ENCODE measurements around the gene C20orf173.
A peak's percentile ranks its signal among the peaks of the same experiment; 100 is the strongest.

Gene C20orf173

GRCh38 chr20:35541783-35542662, 12.6 kb upstream of the C20orf173 start, which contains the start of gene ERGIC3:
ERGIC3 (plus strand) TSS chr20:35542078; CDS start chr20:35542098, 20 bp downstream.
- Histone ChIP-seq H3F3A (ENCODE audit: insufficient read depth) (peaks cover 14% of the 10 kb centered on the region; the same call in 1 of the 2 replicates), H3K27ac (ENCODE audit: low read depth, low read length) (peak within 1 kb of the TSS; percentile 47), H3K79me2 (ENCODE audit: insufficient read depth, low read length) (no peaks in the 10 kb centered on the region), H3K27me3 (ENCODE audit: low read length) (no peaks in the 10 kb centered on the region), H3K9me2 (replicated peaks; ENCODE audit: insufficient read depth, low read length) (no peaks in the 10 kb centered on the region), H4K20me1 (ENCODE audit: low read depth, low read length) (no peaks in the 10 kb centered on the region), H2AFZ (ENCODE audit: low read depth, low read length, severe bottlenecking) (peak within 1 kb of the TSS; percentile 76), H3K9ac (ENCODE audit: low read length) (peak within 1 kb of the TSS; percentile 76), H3K36me3 (ENCODE audit: low read length) (no peaks in the 10 kb centered on the region), H3K9me3 (ENCODE audit: insufficient read depth, low read length) (no peaks in the 10 kb centered on the region), H3K4me3 (ENCODE audit: insufficient read depth, low read length, poor library complexity, severe bottlenecking) (peak within 1 kb of the TSS; percentile 82), H3K4me2 (ENCODE audit: low read depth, low read length, poor library complexity, severe bottlenecking) (peak within 1 kb of the TSS; percentile 87)
- TF ChIP-seq CTCF (IDR thresholded peaks at IDR 0.05; ENCODE audit: insufficient read depth, low read length, poor library complexity, severe bottlenecking) (no peak), EZH2phosphoT487 (conservative IDR thresholded peaks at IDR 0.05; ENCODE audit: low read length) (no peak)

- Histone ChIP-seq H3F3A (ENCODE audit: insufficient read depth) (peaks cover 14% of the 10 kb centered on the region; the same call in 1 of the 2 replicates), H3K4me2 (ENCODE audit: low read depth, low read length, poor library complexity, severe bottlenecking) (peak overlapping the region; percentile 87), H2AFZ (ENCODE audit: low read depth, low read length, severe bottlenecking) (peak overlapping the region; percentile 76), H4K20me1 (ENCODE audit: low read depth, low read length) (no peaks in the 10 kb centered on the region), H3K27ac (ENCODE audit: low read depth, low read length) (no peak overlapping the region; the same call in 1 of the 2 replicates), H3K9me3 (ENCODE audit: insufficient read depth, low read length) (no peaks in the 10 kb centered on the region), H3K9me2 (replicated peaks; ENCODE audit: insufficient read depth, low read length) (no peaks in the 10 kb centered on the region), H3K9ac (ENCODE audit: low read length) (peak overlapping the region; percentile 76), H3K36me3 (ENCODE audit: low read length) (no peaks in the 10 kb centered on the region), H3K79me2 (ENCODE audit: insufficient read depth, low read length) (no peaks in the 10 kb centered on the region), H3K4me3 (ENCODE audit: insufficient read depth, low read length, poor library complexity, severe bottlenecking) (peak overlapping the region; percentile 82), H3K27me3 (ENCODE audit: low read length) (no peaks in the 10 kb centered on the region)
- TF ChIP-seq EZH2phosphoT487 (conservative IDR thresholded peaks at IDR 0.05; ENCODE audit: low read length) (no peak), CTCF (IDR thresholded peaks at IDR 0.05; ENCODE audit: insufficient read depth, low read length, poor library complexity, severe bottlenecking) (no peak)
Measured at GRCh38 chr20:35541118-35541782, 11.8 kb upstream of the C20orf173 start.

- Histone ChIP-seq H3K27me3 (ENCODE audit: low read length) (no peaks in the 10 kb centered on the region), H3K36me3 (ENCODE audit: low read length) (no peaks in the 10 kb centered on the region), H3K27ac (ENCODE audit: low read depth, low read length) (peak overlapping the region; percentile 67), H4K20me1 (ENCODE audit: low read depth, low read length) (no peaks in the 10 kb centered on the region), H3F3A (ENCODE audit: insufficient read depth) (peaks cover 14% of the 10 kb centered on the region; the same call in 1 of the 2 replicates), H3K9ac (ENCODE audit: low read length) (peak overlapping the region; percentile 56), H2AFZ (ENCODE audit: low read depth, low read length, severe bottlenecking) (peak overlapping the region; percentile 66), H3K79me2 (ENCODE audit: insufficient read depth, low read length) (no peaks in the 10 kb centered on the region), H3K4me2 (ENCODE audit: low read depth, low read length, poor library complexity, severe bottlenecking) (peak overlapping the region; percentile 87), H3K9me2 (replicated peaks; ENCODE audit: insufficient read depth, low read length) (no peaks in the 10 kb centered on the region), H3K4me3 (ENCODE audit: insufficient read depth, low read length, poor library complexity, severe bottlenecking) (peak overlapping the region; percentile 64), H3K9me3 (ENCODE audit: insufficient read depth, low read length) (no peaks in the 10 kb centered on the region)
- TF ChIP-seq EZH2phosphoT487 (conservative IDR thresholded peaks at IDR 0.05; ENCODE audit: low read length) (no peak), CTCF (IDR thresholded peaks at IDR 0.05; ENCODE audit: insufficient read depth, low read length, poor library complexity, severe bottlenecking) (no peak)
Measured at GRCh38 chr20:35539756-35540212, 10.3 kb upstream of the C20orf173 start.

Data from SU-DHL-6 (cell line).